Activated CD4-positive, CD25-positive, alpha-beta regulatory T cell treated with anti-CD3 and anti-CD28 coated beads, Interleukin-2, amount 50 U/mL, for 16 hours (primary cell): ENCODE measurements around the gene AHRR.

ENCODE experiments used
- DNase-seq: peaks from one replicate; pipeline ENCODE4 v3.0.0-alpha.2; 2020; ENCODE audit warnings: low read depth, low spot score

Gene AHRR

DNA sequence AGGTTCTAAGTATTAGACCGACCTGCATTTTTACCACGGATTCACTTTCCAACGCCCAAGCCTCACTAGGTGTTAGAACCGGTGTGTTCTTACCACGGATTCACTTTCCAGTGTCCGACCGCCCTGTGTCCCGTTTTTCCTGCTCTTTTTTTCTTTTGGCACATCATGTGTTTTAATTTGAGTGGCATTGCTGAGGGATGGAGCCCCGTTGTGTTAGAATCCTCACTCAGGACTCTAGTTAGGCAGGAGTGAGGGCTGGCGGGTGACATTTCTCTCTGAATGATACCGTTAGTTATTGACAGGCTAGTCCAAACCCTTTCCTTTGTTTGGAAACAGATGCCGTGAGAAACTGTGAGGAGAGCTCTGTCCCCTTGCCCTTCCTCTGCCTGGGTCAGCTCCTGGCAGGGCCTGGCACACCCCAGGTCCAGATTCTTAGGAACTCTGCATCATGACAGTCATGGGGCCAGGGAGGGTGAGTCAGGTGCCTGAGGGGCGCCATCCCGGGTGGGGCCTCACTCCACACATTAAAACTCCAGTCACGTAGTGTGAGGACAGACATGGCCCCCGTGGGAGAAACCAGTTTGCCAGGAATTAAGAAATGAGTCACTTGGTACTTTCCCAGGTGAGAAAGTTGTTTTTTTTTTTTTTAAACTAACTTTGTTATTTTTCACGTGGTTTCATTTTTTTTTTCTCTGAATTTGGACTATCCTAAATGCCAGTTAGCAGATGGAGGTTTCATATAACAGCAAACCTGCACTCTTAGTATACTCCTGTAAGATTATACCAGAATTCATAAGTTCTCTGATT is 137.2 kb downstream of the AHRR start:
- DNase-seq, result no peak

- no peak for DNase-seq
Measured at GRCh38 chr5:459562-460272, 138.2 kb downstream of the AHRR start.

DNA sequence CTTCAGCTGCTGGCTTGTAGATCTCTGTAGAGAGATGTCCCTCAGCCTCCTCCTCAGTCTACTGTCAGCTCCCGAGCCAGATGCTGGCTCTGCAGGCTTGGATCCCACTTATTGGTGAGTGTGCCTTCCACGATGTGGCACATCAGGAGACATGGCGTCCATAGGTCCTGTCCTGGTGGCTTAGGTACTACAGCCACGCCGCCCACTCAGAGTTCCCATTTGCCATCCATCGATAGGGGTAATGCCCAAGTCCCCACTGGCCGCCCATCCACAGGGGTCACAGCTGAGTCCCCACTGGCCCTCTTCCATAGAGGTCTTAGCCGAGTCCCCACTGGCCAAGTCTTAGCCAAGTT is 138.7 kb downstream of the AHRR start:
- DNase-seq, result no peak

GRCh38 chr5:462051-462481 is 140.6 kb downstream of the AHRR start:
- DNase-seq, result no peak

DNA sequence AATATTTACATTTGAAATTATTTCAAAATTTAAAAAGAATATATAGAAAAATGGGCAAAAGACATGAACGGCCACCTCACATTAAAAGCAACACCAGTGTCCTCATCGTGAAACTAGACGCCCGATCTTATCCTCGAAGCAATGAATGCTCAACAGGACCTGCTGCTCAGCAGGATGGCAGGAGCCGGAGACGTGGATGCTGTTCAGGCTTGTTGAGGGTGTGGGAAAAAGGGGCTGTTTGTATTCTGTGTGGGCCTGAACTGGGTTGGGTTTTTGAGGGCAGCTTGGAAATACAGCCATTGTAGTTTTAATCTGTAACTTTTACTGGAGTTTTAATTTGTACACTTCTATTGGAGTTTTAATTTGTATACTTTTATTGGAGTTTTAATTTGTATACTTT is 141.8 kb downstream of the AHRR start:
- DNase-seq, result no peak

- peak; percentile 76 for DNase-seq
Measured at GRCh38 chr5:463952-464351, 142.4 kb downstream of the AHRR start.

- no peak for DNase-seq
Measured at GRCh38 chr5:464446-464842, 142.9 kb downstream of the AHRR start.

- no peak for DNase-seq
Measured at GRCh38 chr5:464843-465590, 143.5 kb downstream of the AHRR start.

- DNase-seq, result no peak
Measured at GRCh38 chr5:465591-466403, 144.3 kb downstream of the AHRR start.

- no peak for DNase-seq
Measured at GRCh38 chr5:466661-467310, 145.3 kb downstream of the AHRR start.

GRCh38 chr5:468401-468800 is 146.9 kb downstream of the AHRR start:
- no peak for DNase-seq

DNA sequence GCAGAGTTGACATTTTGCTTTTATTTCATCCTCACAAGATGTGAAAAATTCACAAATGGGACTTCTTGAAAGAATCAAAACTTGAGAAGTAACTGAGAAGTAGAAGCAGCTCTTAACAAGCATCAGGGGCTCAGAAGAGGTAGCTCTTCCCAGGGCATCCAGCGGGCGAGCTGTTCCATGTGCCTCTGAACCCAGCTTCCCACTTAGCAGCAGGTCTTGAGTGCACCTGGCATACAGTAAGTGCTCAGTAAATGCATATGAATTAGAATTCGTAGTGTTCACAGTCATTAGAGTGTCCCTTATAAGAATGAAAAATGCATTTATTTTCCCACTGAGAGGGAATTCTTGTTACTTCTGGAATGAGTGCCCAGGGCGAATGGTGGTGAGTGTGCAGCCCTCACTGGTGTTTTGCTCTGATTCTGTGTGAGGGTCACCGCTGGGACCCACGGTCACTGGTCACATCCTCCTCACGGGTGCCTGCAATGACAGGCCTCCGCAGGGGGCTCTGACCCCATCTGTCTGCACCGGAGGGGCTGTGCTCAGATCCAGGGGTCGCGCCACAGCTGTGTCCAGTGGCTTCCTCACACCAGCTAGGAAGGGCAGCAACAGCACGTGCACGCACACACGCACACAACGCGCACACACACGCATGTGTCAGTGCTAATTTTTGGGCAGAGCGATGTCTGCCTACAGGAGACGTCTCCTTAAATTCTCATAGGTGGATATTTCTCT is 148.4 kb downstream of the AHRR start:
- no peak for DNase-seq

DNA sequence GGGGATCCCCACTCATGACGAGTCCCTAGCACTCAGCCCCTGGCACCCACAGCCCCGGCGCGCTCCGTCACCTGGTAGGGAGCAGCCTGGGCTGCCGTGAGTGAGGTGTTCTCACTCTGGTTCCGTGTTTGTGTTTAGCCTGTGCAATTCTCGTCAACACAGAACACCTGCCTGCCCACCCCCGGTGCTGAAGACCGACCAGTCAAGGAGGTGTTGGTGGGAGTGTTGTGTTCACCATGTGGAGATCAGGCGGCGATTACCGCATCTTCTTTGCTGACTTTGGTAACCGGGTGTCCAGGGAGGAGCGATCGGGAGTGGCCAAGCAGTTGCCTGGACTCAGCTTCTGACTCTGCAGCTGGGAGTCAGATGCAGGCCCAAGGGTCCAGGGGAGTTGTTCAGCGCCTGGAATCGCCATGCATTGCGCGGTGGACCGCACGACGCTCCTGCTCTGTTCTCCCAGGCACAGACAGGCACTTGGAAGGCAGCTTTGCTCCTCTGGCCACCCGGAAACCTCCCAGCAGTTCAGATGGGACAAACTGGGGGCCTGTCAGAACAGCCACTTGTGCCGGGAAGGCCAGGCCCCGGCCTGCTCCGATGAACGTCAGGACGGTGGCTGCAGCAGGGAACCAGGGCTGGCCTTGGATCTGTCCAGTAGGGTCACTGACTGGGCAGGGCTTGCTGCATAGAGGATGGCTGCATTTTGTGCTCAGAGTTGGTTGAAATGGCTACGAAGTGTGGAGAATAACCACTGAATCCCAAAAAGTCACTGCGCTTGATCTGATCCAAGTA is 149.6 kb downstream of the AHRR start:
- DNase-seq, result no peak

- no peak for DNase-seq
Measured at GRCh38 chr5:471750-472058, 150.2 kb downstream of the AHRR start.

DNA sequence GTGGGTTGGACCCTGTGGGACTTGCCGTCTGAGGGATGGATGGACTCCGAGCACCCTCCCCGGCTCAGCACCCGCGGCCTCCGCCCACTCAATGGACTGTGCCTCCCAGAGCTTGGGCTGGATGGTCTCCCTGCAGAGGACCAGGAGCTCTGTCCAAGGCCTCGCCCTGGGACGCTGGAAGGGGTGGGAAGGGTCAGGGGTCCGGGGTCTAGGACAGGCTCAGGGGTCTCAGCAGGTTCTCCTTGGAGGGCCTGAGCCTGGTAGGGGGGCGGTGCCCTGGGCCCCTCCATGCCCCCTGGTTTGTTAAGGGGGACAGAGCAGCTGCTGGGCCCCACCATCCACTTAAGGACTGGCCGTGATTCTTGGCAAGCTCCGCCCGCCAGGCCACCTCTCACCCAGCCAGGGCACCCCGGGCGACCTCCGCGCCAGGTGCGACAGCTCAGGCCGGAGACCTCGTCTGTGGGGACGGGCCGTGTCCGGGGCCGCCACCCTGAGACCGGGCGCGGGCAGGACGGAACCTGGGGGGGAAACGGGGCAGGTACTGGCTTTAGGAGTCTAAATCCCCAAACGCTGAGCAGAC is 150.7 kb downstream of the AHRR start:
- DNase-seq, result no peak

- peak; percentile 80 for DNase-seq
Measured at GRCh38 chr5:472656-473550, 151.4 kb downstream of the AHRR start.

DNA sequence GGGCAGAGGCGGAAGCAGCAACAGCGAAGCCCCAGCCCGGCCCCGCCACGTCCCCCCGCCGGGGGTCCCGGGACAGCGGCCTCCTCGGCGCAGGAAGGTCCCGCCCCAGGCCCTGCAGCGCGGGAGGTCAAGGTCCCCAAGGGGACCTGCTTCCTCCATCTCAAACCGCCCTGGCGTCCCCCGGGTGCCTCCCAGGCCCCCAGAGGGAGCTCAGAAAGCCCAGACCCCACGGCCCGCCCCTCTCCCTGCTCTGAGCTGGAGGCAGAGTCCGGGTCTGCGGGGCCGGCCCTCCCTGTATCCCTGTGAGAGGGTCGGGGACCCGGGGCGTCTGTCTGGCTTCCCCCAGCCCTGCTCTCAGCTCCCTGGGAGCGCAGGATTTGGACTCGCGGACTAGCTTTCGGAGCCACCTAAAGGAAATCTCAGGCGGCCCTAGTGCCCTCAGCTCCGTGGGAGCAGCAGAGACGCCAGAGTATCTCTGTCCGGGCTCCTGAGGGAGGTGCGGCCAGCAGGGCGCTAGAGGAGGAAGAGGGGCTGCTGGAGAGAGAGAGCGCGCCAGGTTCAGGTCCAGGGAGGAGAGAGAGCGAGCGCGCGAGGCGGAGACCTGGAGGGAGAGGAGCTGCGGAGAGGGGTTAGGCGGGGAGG is 152.2 kb downstream of the AHRR start:
- no peak for DNase-seq
